ENCODE results near the gene GMPR2.

GMPR2 gene

GRCh38 chr14:24232645-24233537, at the start of gene GMPR2:
TSS of gene GMPR2 (plus strand) at chr14:24232929. CDS start at chr14:24233254, 325 bp downstream.
- in situ Hi-C loops (cut with MboI; ENCODE audit: low sequenced_read_pairs), result loop anchor here (25.0 kb wide), 1 partner anchor 204 kb away; the partner anchor contains the start of genes CBLN3, KHNYN and SDR39U1

DNA sequence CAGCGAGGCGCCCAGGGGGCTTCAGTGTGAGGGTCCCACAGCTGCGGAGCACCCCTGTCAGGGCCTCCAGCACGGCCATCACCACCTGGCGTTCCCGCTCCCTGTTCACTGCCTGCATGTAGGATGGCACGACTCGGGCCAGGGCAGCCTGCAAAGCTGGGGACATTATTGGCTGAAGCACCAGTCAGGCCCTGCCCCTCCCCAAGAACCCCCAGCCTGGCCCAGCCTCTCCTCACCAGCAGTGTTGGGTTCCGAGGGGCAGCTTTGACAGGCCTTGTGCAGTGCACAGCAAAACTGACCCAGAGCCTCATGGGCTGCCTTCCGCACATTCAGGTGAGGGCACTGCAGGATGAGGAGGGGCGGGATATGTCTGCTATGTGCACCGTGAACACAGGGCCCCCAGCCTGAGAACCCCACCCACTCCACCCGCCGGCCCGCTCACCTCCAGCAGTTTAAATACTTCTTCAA, 49.7 kb upstream of the GMPR2 start:
- in situ Hi-C loops (cut with MboI; ENCODE audit: low sequenced_read_pairs), result no loop called here

DNA sequence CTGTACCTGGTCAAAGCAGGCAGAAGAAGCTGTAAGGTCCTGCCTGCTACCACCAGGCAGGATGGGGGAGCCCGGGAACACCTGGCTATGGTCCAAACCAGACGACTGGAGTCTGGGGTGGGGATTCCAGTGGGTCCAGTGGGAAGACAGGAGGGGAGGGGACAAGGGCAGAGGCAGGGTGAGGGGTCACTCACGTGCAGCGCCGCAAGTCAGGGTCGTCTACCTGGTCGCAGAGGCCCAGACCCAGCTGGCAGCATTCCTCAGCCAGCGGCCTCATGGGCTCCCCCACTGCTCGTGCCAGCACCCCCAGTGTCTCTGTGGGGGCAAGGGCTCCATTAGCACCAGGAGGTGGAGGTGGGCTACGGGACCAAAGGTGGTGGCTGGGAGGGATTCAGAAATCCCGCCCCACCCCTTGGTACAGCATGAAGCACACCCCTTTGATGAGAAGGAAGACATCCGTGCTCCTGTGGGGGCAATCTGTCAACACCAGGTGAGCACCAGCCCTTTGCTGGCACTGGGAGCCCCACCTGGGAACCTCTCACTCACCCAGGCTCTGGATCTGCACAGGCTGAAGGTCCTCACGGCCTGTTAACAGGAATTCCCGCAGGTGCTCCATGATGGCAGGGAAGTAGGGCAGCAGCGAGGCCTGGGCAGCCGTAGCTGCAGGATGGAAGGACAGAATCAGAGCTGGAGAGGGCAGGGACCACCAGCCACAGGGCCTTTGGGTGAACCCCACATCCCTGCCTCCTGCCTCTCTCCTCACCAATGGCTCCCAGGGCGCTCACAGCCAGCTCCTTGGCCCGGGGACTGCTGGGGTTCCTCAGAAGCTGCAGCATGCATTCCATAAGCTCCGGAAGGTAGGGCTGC, 48.4 kb upstream of the GMPR2 start:
- in situ Hi-C loops (cut with MboI; ENCODE audit: low sequenced_read_pairs), result no loop called here

GRCh38 chr14:24185026-24185425, 47.7 kb upstream of the GMPR2 start:
- in situ Hi-C loops (cut with MboI; ENCODE audit: low sequenced_read_pairs), result no loop called here

DNA sequence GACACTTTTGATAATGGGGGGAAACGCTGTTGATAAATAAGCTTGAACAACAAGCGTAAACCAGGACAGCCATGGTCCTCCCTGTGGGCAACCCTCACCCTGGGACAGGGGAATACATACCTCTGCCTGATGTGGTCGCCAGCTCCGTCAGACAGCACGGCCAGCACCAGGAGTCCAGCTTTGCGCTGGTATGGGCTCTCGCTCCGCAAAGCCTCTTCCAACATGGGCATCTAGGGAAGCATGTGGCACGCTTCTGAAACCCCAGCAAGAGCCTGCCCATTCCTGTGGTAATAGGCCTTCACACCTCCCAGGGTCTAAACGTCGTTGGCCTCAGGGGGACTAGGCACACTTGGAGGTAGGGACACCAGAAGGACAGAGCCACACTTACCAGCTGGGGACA, 47.0 kb upstream of the GMPR2 start:
- in situ Hi-C loops (cut with MboI; ENCODE audit: low sequenced_read_pairs), result no loop called here

DNA sequence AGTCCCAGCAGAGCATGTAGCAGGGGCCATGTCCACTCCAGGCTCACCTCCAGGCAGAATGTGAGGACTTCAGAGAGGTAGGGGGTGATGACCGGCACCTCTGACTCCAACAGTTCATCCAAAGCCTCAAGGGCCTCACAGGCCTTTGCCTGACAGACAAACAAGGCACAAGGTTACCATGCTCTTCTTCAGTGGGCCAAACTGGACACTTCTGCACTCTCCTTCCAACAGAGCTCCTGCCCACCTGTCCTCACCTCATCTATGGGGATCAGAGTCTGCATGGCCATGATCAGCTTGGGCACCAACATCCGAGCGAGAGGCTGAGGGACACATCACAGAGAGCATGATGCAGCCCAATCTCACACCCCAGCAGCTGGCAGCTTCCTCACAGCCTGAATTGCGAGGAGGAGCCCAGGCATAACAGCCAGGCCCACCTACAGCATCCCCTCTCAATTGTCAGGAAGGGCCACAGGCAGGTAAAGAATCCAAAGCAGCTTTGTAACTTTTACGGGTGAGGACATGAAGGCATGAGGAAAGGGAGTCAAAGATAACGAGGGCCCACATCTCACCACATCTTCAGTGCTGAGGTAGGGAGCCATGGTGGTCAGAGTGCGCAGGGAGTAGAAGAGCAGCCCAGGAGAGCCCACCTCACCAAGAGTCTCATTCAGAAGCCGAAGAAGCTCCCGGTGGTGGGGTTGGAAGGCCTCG, 45.7 kb upstream of the GMPR2 start:
- in situ Hi-C loops (cut with MboI; ENCODE audit: low sequenced_read_pairs), result no loop called here

DNA sequence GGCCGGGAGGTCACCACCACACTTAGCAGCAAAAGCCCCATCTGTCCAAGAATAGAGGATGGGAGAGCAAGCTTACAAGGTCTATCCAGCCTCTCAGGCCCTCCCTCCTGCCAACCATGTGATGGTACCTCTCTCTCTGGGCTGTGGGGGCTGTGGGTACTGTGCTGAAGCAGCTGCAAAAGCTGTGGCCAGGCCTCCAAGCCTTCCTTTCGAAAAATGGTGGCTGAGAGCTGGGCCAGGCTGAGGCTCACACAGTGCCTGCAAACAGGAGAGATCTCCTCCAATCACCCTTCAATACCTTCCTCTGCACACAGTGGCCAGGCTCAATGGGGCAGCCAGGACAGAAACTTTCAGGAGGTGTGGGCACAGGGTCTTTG, 45.2 kb upstream of the GMPR2 start:
- in situ Hi-C loops (cut with MboI; ENCODE audit: low sequenced_read_pairs), result no loop called here

GRCh38 chr14:24188251-24189058, 44.3 kb upstream of the GMPR2 start, which contains the start of gene IPO4:
TSS of gene IPO4 (minus strand) at chr14:24188816. CDS start at chr14:24188787, 29 bp downstream.
- in situ Hi-C loops (cut with MboI; ENCODE audit: low sequenced_read_pairs), result no loop called here

DNA sequence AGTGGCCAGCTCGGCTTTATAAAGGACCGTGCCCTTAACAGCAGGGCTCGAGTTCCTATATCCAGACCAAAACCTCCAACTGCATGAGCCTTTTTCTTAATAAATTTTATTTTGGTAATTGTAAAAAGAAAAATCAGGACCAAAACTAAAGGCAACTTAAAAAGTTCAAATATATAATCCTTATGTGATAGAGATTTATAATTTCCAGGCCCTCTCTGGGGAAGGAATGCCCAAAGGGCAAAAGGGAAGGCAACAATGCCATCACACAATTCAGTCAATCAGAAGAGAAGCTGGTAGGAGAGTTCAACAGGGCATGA, 43.7 kb upstream of the GMPR2 start:
- in situ Hi-C loops (cut with MboI; ENCODE audit: low sequenced_read_pairs), result no loop called here

GRCh38 chr14:24189460-24189859, 43.3 kb upstream of the GMPR2 start:
- in situ Hi-C loops (cut with MboI; ENCODE audit: low sequenced_read_pairs), result no loop called here

DNA sequence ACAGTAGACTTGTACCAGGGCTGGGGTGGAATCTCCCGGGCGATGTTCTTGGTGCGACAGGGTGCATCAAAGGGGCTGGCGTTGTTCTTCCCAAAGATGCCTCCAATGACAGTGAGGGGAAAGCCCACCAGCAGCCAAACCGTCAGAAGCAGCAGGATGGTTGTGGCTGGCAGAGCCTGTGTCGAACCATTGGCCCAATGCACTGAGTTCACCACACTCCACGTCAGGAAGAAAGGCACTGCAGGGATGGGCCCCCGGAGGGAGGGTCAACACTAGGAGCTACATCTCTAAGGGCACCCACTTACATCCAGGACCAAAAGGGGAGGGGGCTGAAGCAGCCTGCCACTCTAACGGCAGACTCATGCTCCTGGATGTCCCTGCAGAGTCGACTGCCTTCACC, 42.3 kb upstream of the GMPR2 start:
- in situ Hi-C loops (cut with MboI; ENCODE audit: low sequenced_read_pairs), result no loop called here

DNA sequence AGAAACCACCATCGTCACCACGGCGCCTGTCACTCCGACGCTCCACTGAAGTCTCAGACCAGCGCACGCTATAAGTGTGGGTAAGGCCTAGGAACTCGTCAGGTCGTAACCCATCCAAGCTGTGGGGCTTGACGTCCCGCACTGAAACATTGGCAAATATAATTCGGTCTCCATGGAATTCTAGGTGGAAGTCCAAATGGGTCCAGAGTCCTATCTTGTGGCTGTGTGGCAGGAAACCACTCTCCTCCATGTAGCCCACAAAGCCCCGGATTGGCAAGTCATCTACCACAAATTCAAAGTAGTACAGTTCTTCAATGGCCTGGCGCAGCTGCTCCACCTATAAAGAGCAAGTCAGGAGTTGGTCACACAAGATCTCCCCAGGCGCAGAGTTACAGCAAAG, 39.8 kb upstream of the GMPR2 start:
- in situ Hi-C loops (cut with MboI; ENCODE audit: low sequenced_read_pairs), result no loop called here

DNA sequence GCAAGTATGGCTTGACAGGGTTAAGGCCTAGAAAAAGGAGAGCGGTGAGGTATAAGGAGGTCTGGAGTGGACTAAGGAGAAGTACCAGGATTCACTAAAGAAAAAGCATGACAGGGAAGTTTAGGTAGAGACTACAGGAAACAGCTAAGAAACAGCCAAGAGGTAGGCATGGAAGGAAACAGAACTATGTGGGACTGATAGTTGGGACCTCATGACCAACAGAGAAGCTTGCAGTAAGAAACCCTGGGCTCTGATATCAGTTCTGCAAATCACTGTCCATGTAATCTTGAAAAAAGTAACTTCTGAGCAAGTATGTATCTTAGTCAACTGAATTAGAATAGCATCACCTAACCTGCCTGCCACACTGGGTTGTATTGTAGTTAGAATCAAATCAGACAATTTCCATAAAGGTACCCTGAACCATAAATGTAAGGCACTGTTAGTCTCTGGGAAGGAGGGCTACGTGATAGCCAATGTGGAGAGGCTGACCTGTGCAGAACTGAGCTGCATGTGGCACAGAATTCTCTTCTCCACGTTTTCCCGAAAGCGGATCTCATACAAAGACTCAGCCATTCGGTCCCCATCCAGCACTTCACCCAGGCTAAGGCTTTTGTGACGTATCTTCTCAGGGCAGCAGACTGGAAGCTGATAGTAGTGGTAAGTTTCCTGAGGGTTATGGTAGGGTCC, 38.4 kb upstream of the GMPR2 start:
- in situ Hi-C loops (cut with MboI; ENCODE audit: low sequenced_read_pairs), result no loop called here

GRCh38 chr14:24194873-24195185, 37.9 kb upstream of the GMPR2 start:
- in situ Hi-C loops (cut with MboI; ENCODE audit: low sequenced_read_pairs), result no loop called here

DNA sequence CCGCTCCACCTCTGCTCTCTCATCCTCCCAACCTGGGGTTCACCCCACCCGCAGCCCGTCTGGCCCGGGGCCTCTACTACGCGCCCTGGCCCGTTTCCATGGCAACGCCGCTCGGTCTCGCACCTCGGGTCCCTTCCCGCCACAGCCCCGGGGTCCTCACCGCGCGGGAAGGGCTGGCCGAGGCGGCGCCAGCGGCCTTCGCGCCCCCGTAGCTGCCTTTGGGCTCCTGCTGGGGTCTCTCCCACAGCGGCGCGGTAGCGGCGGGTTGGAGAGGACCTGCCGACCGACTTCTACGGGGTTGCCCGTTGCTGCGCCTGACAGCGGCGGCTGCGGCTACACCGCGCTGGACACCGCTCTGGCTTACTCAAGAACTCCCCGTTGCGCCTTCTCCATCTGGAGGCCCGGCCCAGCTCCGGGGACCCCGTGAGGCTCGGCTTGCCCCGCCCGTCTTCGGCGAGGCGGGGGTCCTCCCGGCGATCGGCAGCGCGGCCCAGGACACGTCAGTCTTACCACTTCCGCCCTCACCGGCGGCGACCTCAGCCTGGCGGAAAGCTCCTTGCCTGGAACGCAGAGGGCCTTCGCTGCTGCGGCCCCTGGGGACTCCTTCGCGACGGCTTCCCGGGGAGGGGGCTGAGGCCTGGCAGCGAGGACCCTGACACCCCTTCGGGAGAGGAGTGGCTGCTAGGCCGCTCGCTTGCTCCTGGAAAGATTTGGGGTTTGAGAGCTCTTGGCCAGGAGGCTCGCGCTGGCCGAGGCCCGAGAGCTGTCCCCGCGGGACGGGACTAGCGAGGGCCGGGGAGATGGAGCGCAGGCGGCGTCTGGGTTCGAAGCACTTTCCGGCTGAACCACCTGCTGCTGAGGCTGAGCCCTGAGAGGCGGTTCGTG, 37.3 kb upstream of the GMPR2 start, which contains the start of gene TM9SF1:
TM9SF1 (minus strand) TSS at position 256 of the 885 bp plus-strand sequence. CDS start 422 bp downstream, outside the sequence.
- in situ Hi-C loops (cut with MboI; ENCODE audit: low sequenced_read_pairs), result no loop called here

DNA sequence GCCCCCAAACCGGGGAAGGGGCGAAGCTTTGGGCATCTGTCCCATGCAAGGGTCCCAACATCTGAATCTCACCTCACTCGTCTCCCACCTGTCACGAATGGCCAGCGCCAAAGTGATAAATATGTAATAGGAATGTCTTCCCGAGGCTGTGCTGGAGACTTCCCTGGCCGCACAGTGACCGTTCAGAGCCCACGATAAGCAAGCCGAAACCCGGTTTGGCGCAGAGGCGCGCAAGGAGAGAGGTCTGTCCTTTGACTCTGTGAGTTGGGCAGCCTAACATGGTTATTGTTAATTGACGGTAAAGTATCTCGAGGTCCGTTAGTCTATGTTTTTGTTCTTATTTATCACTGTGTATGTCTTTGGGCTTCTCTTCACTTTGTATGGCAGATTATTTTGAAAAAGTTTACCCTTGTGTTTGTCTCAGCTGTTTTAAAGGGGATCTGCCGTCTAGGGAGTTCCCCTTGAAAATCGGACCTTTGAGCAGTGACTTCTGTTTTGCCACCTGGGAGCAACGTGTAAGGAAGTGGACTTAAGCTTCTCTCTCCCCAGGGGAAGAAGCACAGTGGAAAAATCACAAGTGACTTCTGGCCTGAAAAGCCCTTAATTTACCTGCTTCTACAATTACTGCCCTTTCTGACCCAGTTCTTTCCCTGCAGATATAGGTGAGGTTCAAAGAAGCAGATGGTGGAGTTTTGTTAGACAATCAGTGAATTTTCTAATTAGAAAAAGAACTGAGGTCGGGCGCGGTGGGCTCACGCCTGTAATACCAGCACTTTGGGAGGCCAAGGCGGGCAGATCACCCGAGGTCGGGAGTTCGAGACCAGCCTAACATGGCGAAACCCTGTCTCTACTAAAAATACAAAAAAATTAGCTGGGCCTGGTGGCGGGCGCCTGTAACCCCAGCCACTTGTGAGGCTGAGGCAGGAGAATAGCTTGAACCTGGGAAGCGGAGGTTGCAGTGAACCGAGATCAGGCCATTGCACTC, 36.4 kb upstream of the GMPR2 start:
- in situ Hi-C loops (cut with MboI; ENCODE audit: low sequenced_read_pairs), result no loop called here

DNA sequence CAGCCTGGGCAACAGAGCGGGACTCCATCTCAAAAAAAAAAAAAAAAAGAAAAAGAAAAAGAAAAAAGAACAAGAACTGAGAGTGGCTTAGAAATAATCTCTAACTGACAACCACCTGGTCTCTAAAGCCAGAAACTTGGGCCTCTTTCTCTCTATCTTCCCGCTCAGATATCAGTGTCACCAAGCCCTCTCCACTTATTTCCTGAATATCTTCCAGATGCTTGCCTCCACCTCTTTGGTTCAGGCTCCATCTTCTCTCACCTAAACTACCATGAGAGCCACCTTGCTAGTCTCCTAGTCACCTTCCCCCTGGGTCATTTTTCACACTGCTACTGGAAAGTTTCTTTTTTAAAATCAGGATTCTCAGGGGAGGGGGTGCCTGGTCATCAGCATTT, 35.7 kb upstream of the GMPR2 start:
- in situ Hi-C loops (cut with MboI; ENCODE audit: low sequenced_read_pairs), result no loop called here

All from HL-60/S4 treated with phorbol 12-myristate 13-acetate at 8.2 ng/mL for 4 days and 3 days (cell line).